Osteoblast (primary cell): Measurements from ENCODE around the gene PLXND1. TPM values are rescaled to one million over a fixed set of nuclear protein-coding genes. Genes with fewer than 3 reads are reported as not detected.
A peak's percentile ranks its signal among the peaks of the same experiment; 100 is the strongest.

Experiments
- DNase-seq: peaks from one replicate; pipeline ENCODE4 v3.0.0; 2011; ENCODE audit warnings: low spot score, mixed read lengths; ENCODE audit not compliant: insufficient read length; ENCODE audit errors: missing footprints
- H2AFZ ChIP-seq: 2 replicates; pipeline ENCODE4 v1.6.0; 2011; ENCODE audit warnings: mild to moderate bottlenecking, low read length
- H3K27ac ChIP-seq: 2 replicates; pipeline ENCODE4 v1.5.1; 2011; ENCODE audit warnings: mild to moderate bottlenecking, low read depth, low read length, moderate library complexity
- H3K27me3 ChIP-seq: 2 replicates; pipeline ENCODE4 v1.6.0; 2012; ENCODE audit warnings: mild to moderate bottlenecking, control low read depth, inconsistent platforms, low read length, moderate library complexity; ENCODE audit not compliant: insufficient read depth
- H3K36me3 ChIP-seq: 2 replicates; pipeline ENCODE4 v1.5.1; 2011; ENCODE audit warnings: mild to moderate bottlenecking, low read length, control low read depth, moderate library complexity; ENCODE audit not compliant: insufficient read depth
- H3K4me1 ChIP-seq: 2 replicates; pipeline ENCODE4 v1.5.1; 2011; ENCODE audit warnings: mild to moderate bottlenecking, low read length, control low read depth, moderate library complexity; ENCODE audit not compliant: insufficient read depth
- H3K4me2 ChIP-seq: 2 replicates; pipeline ENCODE4 v1.6.0; 2011; ENCODE audit warnings: mild to moderate bottlenecking, low read length; ENCODE audit not compliant: insufficient read depth
- H3K4me3 ChIP-seq: fragments of 200-600 bp; sonication (generic); 3 replicates; pipeline ENCODE4 v1.5.1; 2012; ENCODE audit warnings: mild to moderate bottlenecking, low read length, inconsistent platforms; ENCODE audit not compliant: insufficient read depth
- H3K79me2 ChIP-seq: 2 replicates; pipeline ENCODE4 v1.6.0; 2012; ENCODE audit warnings: mild to moderate bottlenecking, low read length, control low read depth, inconsistent platforms; ENCODE audit not compliant: insufficient read depth
- H3K9me3 ChIP-seq: 2 replicates; pipeline ENCODE4 v1.5.1; 2011; ENCODE audit warnings: low read depth, low read length, control low read depth
- H4K20me1 ChIP-seq: 2 replicates; pipeline ENCODE4 v1.6.0; 2012; ENCODE audit warnings: mild to moderate bottlenecking, low read length, control low read depth; ENCODE audit not compliant: insufficient read depth
- total RNA-seq: library from RNA; depleted of rRNA; stranded (reverse); fragments of >200 nt; gene quantifications from 2 replicates; pipeline ENCODE4 v1.2.3, GENCODE V29; 2012
- TF ChIP-seq, protein P1 (sequence below): IDR thresholded peaks from 2 replicates; pipeline ENCODE4 v1.5.1; 2011; ENCODE audit warnings: mild to moderate bottlenecking, low read depth, low read length, moderate library complexity; ENCODE audit errors: extremely low read depth

Gene PLXND1
- total RNA-seq, 1 donor, result 134 TPM

- peak overlapping the region; percentile 6 for H3K4me2 ChIP-seq
- H3K36me3 ChIP-seq, result no peaks in the 10 kb centered on the region
- H3K4me1 ChIP-seq, result peaks cover 38% of the 10 kb centered on the region
- TF ChIP-seq, protein P1, sequence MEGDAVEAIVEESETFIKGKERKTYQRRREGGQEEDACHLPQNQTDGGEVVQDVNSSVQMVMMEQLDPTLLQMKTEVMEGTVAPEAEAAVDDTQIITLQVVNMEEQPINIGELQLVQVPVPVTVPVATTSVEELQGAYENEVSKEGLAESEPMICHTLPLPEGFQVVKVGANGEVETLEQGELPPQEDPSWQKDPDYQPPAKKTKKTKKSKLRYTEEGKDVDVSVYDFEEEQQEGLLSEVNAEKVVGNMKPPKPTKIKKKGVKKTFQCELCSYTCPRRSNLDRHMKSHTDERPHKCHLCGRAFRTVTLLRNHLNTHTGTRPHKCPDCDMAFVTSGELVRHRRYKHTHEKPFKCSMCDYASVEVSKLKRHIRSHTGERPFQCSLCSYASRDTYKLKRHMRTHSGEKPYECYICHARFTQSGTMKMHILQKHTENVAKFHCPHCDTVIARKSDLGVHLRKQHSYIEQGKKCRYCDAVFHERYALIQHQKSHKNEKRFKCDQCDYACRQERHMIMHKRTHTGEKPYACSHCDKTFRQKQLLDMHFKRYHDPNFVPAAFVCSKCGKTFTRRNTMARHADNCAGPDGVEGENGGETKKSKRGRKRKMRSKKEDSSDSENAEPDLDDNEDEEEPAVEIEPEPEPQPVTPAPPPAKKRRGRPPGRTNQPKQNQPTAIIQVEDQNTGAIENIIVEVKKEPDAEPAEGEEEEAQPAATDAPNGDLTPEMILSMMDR, result no peak
- H2AFZ ChIP-seq, result no peak overlapping the region
- H4K20me1 ChIP-seq, result no peaks in the 10 kb centered on the region
- DNase-seq, result no peak
- H3K4me3 ChIP-seq, result no peak overlapping the region
- no peaks in the 10 kb centered on the region for H3K9me3 ChIP-seq
- peak overlapping the region; percentile 14 for H3K27ac ChIP-seq
- H3K27me3 ChIP-seq, result no peaks in the 10 kb centered on the region
- H3K79me2 ChIP-seq, result peaks cover 6% of the 10 kb centered on the region
Observed at GRCh38 chr3:129651435-129652202, 45.1 kb upstream of the PLXND1 start.

DNA sequence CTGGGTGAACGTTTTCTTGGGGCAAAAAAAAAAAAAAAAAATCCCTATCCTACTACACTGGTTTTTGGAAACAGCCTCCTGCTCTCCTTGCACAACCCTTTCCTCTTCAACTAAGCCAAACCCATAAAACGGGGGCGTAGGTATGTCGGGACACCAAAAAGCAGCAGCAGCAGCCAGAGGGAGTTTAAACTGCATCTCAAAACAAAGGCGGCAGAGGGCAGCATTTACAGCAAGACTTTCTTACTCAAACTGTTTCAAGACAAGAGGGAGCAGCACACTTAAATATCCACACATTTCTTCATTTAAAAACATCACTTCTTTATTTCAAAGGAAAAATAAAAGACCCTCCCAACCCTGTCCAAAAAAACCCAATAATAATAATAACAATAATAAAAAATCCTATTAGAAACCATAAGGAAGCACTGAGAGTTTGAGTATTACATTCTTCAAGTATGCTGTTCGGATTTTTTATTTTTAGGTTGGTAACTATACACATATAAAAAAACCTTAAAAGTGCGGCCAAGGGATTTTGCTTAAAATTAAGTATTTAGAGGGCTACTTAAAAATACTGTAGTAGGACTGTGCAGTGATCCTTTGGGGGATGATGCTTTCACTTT is 43.9 kb upstream of the PLXND1 start:
- Histone ChIP-seq H3K4me3 (no peak overlapping the region), H3K27ac (no peak overlapping the region)

DNA sequence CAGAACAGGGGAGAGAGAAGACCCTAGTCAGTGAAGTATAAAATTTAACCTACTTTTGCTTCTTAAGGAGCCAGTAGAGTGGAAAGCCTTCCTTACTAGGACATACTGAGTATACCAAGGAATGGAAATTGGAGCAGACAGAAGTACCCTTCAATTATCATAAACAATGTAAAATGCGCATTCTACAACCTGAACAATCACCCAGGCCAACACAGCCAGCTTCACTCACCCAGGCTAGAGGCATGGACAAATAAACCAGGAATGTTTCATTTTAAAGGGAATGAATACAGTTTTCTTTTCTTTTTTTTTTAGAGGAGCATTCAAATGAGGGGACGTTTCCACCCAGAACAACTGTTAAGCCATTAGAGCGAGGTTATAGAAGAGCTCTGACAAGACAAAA is 41.9 kb upstream of the PLXND1 start:
- TF ChIP-seq, protein P1, result no peak
- H4K20me1 ChIP-seq, result no peaks in the 10 kb centered on the region

More for the DNA sequence above, 43.9 kb upstream of the PLXND1 start:
- Histone ChIP-seq H3K79me2 (peaks cover 3% of the 10 kb centered on the region), H4K20me1 (no peaks in the 10 kb centered on the region), H3K9me3 (no peaks in the 10 kb centered on the region), H3K4me2 (peak overlapping the region; percentile 27), H3K27me3 (no peaks in the 10 kb centered on the region), H3K36me3 (no peaks in the 10 kb centered on the region), H3K4me1 (peaks cover 36% of the 10 kb centered on the region), H2AFZ (no peak overlapping the region)
- TF ChIP-seq, protein P1, result peak; percentile 84
- DNase-seq, result no peak

GRCh38 chr3:129645286-129645685 is 38.8 kb upstream of the PLXND1 start:
- TF ChIP-seq, protein P1, result no peak
- Histone ChIP-seq H3K27me3 (no peaks in the 10 kb centered on the region), H3K4me1 (peaks cover 6% of the 10 kb centered on the region), H3K27ac (no peak overlapping the region), H3K4me3 (no peak overlapping the region), H3K36me3 (no peaks in the 10 kb centered on the region), H3K4me2 (no peak overlapping the region), H3K9me3 (no peaks in the 10 kb centered on the region), H3K79me2 (no peaks in the 10 kb centered on the region), H2AFZ (no peak overlapping the region), H4K20me1 (no peaks in the 10 kb centered on the region)
- peak; percentile 22 for DNase-seq

More for the DNA sequence above, 41.9 kb upstream of the PLXND1 start:
- Histone ChIP-seq H3K79me2 (no peaks in the 10 kb centered on the region), H3K27ac (no peak overlapping the region), H3K4me3 (no peak overlapping the region), H3K4me2 (no peak overlapping the region), H2AFZ (no peak overlapping the region), H3K4me1 (peaks cover 24% of the 10 kb centered on the region), H3K27me3 (no peaks in the 10 kb centered on the region), H3K36me3 (no peaks in the 10 kb centered on the region), H3K9me3 (no peaks in the 10 kb centered on the region)
- no peak for DNase-seq
